IPS-18a (cell line): ENCODE measurements around the gene RNH1.

Experiments
- H3K27ac ChIP-seq: one replicate; pipeline ENCODE4 v1.5.1; 2013; ENCODE audit warnings: low read length
- H3K27me3 ChIP-seq: one replicate; pipeline ENCODE4 v1.6.1; 2013; ENCODE audit warnings: mild to moderate bottlenecking, low read length; ENCODE audit not compliant: control insufficient read depth, insufficient read depth
- H3K36me3 ChIP-seq: one replicate; pipeline ENCODE4 v1.6.1; 2013; ENCODE audit warnings: low read depth, low read length; ENCODE audit not compliant: control insufficient read depth
- H3K4me1 ChIP-seq: one replicate; pipeline ENCODE4 v1.6.1; 2013; ENCODE audit warnings: low read depth, low read length; ENCODE audit not compliant: control insufficient read depth
- H3K4me3 ChIP-seq: one replicate; pipeline ENCODE4 v1.5.1; 2013; ENCODE audit warnings: low read length
- H3K9ac ChIP-seq: one replicate; pipeline ENCODE4 v1.6.1; 2013; ENCODE audit warnings: mild to moderate bottlenecking, low read length, moderate library complexity
- H3K9me3 ChIP-seq: one replicate; pipeline ENCODE4 v1.6.1; 2013; ENCODE audit warnings: low read depth, low read length; ENCODE audit not compliant: control insufficient read depth

RNH1 gene

DNA sequence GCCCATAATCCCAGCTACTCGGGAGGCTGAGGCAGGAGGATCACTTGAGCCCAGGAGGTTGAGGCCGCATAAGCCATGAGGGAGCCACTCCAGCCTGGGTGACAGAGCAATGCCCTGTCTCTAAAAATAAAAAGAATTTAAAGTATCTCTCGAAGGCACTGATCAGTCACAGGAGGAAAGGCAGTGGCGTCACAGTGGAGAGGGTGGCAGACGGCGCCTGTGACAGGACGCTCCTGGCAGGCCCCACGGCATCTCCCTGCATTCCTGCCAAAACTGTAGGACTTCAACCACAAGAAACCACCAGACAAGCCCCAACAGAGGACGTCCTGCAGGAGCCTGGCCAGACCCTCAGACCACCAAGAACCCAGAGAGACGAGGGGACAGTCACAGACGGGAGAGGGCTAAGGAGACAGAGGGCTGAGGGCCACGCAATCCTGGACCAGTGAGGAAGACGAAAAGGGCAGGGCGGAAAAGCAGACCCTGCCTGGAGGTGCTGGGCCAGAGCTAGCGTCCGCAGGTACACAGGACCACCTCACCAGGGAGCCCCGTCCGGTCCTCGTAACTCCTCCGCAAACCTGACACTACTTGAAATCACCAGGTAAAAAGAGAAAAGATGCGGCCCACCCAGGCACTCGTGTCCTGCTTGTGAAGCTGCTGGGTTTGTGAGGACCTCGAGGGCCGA is 5.9 kb downstream of the RNH1 start:
- no peak overlapping the region for H3K9ac ChIP-seq
- H3K4me3 ChIP-seq: no peak overlapping the region
- H3K27me3 ChIP-seq: no peaks in the 10 kb centered on the region
- H3K36me3 ChIP-seq: peaks cover 35% of the 10 kb centered on the region
- no peaks in the 10 kb centered on the region for H3K9me3 ChIP-seq
- peaks cover 7% of the 10 kb centered on the region for H3K4me1 ChIP-seq
- no peak overlapping the region for H3K27ac ChIP-seq

DNA sequence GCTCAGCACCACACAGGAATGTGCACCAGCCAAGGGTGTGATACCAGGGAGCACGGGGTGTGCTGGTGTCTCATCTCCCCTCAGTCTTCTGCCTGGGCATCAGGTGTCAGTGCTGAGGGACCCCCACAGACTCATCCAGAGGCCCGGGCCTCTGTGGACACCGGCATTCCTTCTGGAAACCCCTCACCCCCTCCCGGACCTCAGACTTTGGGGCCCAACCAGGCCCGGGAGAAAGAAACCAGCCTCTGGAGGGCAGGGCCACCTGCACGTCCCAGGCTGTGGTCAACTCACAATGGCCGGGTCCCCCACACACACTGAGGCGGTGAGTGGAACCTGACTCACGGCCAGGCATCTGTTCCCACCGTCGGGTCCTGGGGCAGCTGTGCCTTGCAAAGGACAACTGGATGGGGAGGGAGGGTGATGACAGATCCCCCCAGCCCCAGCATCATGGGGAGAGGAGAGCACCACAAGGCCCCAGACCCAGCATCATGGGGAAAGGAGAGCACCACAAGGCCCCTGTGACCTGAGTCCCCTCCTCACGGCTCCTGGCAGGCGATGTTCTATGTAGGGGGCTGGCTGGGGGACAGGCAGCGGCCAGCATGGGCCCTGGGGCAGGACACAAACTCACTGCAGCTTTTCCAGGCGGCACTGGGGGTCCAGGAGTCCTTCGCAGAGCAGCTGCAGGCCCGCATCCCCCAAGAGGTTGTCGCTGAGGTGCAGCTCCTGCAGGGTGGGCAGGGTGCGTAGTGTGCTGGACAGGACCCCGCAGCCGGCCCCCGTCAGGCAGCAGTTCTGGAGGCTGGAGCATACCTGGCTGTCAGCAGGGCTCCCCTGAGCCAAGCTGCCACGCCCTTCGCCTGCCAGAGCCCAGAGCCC is 7.6 kb downstream of the RNH1 start:
- H3K4me1 ChIP-seq: no peaks in the 10 kb centered on the region
- H3K36me3 ChIP-seq: peaks cover 35% of the 10 kb centered on the region
- no peaks in the 10 kb centered on the region for H3K27me3 ChIP-seq
- no peaks in the 10 kb centered on the region for H3K9me3 ChIP-seq
- no peak overlapping the region for H3K9ac ChIP-seq
- no peak overlapping the region for H3K4me3 ChIP-seq
- H3K27ac ChIP-seq: no peak overlapping the region

DNA sequence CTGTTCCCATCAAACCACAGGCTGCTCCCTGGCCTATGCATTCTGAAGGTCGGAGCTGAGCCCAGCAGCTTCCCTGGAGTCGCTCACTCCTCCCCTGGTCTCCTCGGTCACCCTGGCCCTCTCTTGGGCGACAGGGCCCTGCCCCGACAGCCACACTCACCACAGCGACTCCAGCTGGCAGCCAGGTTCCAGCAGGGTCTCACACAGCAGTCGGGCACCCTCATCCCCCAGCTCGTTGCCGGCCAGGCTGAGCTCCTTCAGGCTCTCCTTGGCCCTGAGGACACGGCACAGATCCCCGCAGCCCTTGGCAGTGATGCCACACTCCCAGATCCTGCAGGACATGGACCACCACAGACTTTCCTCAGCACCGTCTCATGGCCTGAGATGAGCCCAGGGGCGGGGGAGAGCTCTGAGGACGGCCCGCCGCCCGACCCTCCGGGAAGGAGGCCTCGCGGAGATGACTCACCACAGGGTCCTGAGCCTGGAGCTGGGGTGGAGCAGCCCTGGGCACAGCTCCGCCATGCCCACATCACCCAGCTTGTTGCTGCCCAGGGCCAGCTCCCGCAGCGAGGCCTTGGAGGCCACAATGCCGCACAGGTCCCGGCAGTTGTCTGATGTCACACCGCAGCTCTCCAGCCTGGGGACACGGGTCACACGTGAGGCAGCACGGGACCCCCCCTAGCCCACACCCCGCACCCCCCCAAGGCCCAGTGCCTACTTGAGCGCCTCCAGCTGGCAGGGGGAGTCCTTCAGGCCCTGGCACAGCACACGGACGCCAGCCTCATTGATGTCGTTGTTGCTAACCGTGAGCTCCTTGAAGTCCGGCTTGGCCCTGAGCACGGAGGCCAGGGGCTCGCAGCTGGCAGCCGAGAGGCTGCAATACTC is 8.5 kb downstream of the RNH1 start:
- H3K27ac ChIP-seq: no peak overlapping the region
- H3K9me3 ChIP-seq: no peaks in the 10 kb centered on the region
- H3K4me1 ChIP-seq: no peaks in the 10 kb centered on the region
- no peak overlapping the region for H3K4me3 ChIP-seq
- H3K36me3 ChIP-seq: peaks cover 35% of the 10 kb centered on the region
- no peak overlapping the region for H3K9ac ChIP-seq
- H3K27me3 ChIP-seq: no peaks in the 10 kb centered on the region

DNA sequence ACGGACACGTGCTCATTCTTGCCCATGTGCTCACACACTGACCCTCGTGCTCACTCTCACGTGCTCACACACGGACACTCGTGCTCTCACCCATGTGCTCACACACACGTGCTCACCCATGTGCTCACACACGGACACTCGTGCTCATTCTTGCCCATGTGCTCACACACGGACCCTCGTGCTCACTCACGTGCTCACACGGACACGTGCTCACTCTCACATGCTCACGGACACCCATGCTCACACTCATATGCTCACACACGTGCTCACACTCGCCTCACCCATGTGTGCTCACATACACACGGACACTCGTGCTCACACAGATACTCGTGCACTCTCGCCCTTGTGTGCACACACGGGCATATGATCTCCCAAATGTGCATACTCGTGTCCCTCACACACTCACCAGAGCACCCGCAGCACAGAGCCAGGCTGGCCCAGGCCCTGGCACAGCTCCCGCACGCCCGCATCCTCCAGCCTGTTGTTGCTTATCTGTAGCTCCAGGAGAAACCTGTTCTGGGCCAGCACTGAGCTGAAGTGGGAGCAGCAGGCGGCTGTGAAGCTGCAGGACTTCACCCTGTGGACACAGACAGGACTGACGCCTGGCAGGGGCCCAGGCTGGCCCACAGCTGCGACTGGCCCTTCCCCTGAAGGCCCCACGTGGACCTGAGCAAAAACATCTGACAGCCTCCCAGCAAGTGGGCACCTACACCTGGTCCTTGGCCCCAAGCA is 9.3 kb downstream of the RNH1 start:
- Histone ChIP-seq H3K9ac (no peak overlapping the region), H3K36me3 (peaks cover 35% of the 10 kb centered on the region), H3K4me1 (no peaks in the 10 kb centered on the region), H3K9me3 (no peaks in the 10 kb centered on the region), H3K27me3 (no peaks in the 10 kb centered on the region), H3K27ac (no peak overlapping the region), H3K4me3 (no peak overlapping the region)

DNA sequence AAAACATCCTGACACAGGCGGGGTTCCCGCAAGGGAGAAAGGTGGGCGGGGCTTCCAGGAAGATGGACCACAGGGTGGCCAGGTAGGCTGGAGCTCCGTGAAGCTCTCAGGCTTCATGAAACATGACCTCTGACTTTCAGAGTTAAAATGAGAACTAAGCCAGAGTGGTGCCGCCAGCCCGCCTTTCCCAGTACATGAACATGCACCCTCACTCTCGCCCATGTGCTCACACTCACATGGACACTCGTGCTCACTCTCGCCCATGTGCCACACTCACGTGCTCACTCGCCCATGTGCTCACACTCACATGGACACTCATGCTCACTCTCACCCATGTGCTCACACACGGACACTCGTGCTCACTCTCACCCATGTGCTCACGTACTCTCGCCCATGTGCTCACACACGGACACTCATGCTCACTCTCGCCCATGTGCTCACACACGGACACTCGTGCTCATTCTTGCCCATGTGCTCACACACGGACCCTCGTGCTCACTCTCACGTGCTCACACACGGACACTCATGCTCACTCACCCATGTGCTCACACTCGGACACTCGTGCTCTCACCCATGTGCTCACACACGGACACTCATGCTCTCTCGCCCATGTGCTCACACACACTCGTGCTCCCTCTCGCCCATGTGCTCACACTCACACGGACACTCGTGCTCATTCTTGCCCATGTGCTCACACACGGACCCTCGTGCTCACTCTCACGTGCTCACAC is 10.0 kb downstream of the RNH1 start:
- H3K4me3 ChIP-seq: no peak overlapping the region
- no peaks in the 10 kb centered on the region for H3K27me3 ChIP-seq
- no peaks in the 10 kb centered on the region for H3K4me1 ChIP-seq
- H3K27ac ChIP-seq: no peak overlapping the region
- H3K9me3 ChIP-seq: no peaks in the 10 kb centered on the region
- no peak overlapping the region for H3K9ac ChIP-seq
- H3K36me3 ChIP-seq: peaks cover 35% of the 10 kb centered on the region

DNA sequence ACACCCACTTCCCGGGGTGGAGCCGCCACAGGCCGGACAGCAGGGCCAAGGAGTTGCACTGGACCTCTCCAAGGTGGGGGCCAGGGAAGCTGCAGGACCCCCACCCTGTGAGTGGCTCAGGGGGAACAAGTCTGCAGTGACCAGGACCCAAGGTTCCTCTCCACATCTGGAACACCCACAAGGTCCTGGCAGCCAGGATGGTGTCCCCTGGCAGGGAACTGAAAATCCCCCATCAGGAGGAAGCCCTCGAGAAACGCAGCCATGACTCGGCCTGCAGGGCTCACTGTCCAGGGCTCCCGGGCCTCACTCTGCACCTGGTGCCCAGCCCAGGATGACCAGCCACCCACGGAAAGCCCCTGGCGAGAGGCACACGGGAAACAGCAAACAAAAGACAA is 11.5 kb downstream of the RNH1 start:
- Histone ChIP-seq H3K27ac (no peak overlapping the region), H3K4me1 (no peaks in the 10 kb centered on the region), H3K9ac (no peak overlapping the region), H3K4me3 (no peak overlapping the region), H3K9me3 (no peaks in the 10 kb centered on the region), H3K27me3 (no peaks in the 10 kb centered on the region), H3K36me3 (peaks cover 35% of the 10 kb centered on the region)

DNA sequence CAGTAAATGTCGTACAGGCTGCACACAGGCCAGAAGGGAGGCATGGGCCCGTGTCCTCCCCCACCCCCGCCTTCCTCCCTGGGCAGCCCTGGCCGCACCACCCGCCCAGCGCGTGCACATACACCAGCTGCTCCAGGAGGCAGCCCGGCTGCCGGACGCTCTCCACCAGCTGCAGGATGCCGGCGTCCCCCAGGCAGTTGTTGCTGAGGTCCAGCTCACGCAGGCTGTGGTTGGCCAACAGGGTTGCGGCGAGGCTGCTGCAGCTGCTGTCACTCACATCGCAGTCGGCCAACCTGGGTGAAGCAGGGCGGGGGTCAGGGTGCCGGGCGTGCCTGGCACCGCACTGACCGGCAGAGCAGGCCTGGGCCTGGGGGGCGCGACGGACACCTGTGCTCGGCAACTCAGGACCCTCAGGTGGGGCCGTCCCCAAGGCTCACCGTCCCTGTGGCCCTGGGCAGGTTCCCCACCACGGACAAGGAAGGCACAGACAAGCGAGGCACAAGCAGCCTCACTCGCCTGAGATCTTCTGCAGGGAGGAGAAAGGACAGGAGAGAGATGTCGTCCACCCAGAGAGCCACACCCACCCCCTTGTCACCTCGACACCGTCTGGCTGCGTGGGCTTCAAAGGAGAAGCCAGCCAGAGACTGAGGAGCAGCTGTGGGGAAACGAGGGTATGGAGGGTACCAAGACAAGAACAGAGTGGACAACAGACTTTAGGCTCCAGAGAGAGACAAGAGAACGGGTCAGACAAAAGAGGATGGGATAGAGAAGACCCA is 12.1 kb downstream of the RNH1 start:
- no peak overlapping the region for H3K27ac ChIP-seq
- H3K4me3 ChIP-seq: no peak overlapping the region
- H3K4me1 ChIP-seq: no peaks in the 10 kb centered on the region
- H3K9me3 ChIP-seq: no peaks in the 10 kb centered on the region
- no peak overlapping the region for H3K9ac ChIP-seq
- peaks cover 34% of the 10 kb centered on the region for H3K36me3 ChIP-seq
- no peaks in the 10 kb centered on the region for H3K27me3 ChIP-seq

DNA sequence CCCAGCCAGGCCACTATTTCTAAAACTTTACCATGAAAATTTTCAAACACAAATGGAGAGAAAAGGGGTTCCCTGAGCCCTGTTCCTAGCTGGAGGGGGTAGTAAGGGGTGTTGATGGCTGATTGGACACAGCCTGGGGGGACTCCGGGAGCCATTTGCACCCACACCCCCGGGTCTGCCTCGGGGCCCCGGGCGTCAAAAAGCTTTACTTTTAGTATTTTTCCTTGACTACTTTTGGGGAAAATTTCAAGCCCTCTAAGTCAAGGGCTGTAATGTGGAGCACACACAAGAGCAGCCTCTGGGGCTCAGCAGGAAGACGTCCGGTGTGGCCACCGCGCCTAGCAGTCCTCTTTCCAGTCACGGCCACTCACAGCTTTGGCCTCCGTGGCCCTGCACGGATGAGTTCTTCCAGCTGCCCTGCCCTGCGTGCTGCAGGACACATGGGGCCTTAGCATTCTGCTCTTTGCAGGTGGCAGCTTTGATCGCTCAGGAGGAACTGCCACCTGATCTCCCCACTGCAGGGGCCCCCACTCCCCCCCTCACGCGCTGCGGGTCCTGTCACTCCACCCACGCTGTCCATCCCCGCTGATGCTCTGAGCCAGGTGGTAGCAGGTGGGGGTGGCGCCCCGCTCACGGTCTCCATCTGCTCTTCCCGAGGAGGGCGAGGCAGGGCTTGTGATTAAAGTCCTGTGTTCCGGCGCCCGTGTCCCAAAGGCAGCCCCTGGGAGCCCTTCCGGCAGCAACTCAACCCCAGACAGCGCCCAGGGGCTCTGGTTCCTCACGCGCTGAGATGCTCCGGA is 14.4 kb downstream of the RNH1 start:
- Histone ChIP-seq H3K4me1 (no peaks in the 10 kb centered on the region), H3K27ac (no peak overlapping the region), H3K4me3 (no peak overlapping the region), H3K27me3 (no peaks in the 10 kb centered on the region), H3K9ac (no peak overlapping the region), H3K36me3 (peaks cover 20% of the 10 kb centered on the region), H3K9me3 (no peaks in the 10 kb centered on the region)

DNA sequence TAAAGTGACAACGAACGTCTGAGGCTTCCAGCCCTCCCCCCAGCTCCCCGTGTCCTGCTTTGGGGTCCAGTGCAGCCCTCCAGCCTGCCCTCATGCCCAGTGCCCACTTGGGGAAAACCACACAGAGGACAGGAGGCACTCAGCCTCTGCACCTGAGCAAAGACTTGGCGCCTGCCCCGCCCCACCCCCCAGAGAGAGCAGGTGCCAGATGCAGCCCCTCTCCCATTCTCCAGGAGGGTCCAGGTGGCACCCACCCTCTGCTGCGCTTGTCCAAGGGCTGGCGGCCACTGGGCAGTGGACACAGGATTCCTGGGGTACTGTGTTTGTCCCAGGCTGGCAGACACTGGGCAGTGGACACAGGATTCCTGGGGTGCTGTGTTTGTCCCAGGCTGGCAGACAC is 15.7 kb downstream of the RNH1 start:
- Histone ChIP-seq H3K27ac (no peak overlapping the region), H3K4me1 (no peaks in the 10 kb centered on the region), H3K36me3 (peaks cover 9% of the 10 kb centered on the region), H3K4me3 (no peak overlapping the region), H3K9me3 (no peaks in the 10 kb centered on the region), H3K9ac (no peak overlapping the region), H3K27me3 (no peaks in the 10 kb centered on the region)

DNA sequence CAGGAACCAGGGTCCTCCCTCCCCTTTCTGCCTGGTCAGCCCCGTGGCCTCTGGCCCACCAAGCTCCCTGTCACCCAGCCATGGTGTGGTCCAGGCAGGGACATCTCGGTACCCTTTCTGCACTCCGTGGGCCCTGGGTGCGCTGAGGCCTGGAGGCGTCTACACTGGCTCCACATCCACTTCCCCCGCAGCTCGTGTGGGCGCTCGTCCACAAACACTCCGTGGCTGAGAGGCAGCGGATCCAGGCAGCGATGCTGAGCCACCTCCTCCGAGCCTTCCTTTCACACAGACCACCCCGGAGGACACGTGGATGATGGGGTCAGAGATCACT is 16.1 kb downstream of the RNH1 start:
- Histone ChIP-seq H3K4me3 (no peak overlapping the region), H3K9ac (no peak overlapping the region), H3K9me3 (no peaks in the 10 kb centered on the region), H3K27me3 (no peaks in the 10 kb centered on the region), H3K4me1 (no peaks in the 10 kb centered on the region), H3K36me3 (peaks cover 9% of the 10 kb centered on the region), H3K27ac (no peak overlapping the region)
